ENCODE measurements around the gene ERMAP.

The ERMAP gene

DNA sequence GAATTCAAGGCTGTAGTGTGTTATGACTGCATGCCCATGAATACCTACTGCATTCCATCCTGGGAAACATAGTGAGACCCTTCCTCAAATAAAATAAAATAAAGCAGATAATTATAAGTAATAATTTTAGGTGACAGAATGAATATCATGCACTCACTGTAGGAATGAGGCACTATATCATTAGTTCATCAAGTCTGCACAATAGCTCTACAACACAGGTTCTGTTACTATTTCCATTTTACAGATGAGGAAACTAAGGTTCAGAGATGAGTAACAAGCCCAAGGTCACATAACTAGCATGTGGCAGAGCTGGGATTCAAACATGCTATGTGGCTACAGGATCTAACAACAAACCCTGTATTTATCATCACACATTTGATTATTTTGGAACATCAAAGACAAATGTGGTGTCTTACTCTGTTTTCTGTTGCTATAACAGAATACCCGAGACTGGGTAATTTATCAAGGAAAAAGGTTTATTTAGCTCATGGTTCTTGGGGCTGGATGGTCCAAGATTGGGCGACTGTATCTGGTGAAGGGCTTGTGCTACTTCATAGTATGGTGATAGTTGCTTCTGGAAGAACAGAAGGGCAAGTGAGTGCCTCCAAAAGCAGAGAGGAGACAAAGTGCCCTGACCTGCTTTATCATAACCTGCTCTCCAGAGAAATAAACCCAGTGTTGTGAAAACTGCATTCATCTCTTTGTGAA, 24.7 kb downstream of the ERMAP start:
- TF ChIP-seq, protein P1, sequence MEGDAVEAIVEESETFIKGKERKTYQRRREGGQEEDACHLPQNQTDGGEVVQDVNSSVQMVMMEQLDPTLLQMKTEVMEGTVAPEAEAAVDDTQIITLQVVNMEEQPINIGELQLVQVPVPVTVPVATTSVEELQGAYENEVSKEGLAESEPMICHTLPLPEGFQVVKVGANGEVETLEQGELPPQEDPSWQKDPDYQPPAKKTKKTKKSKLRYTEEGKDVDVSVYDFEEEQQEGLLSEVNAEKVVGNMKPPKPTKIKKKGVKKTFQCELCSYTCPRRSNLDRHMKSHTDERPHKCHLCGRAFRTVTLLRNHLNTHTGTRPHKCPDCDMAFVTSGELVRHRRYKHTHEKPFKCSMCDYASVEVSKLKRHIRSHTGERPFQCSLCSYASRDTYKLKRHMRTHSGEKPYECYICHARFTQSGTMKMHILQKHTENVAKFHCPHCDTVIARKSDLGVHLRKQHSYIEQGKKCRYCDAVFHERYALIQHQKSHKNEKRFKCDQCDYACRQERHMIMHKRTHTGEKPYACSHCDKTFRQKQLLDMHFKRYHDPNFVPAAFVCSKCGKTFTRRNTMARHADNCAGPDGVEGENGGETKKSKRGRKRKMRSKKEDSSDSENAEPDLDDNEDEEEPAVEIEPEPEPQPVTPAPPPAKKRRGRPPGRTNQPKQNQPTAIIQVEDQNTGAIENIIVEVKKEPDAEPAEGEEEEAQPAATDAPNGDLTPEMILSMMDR (conservative IDR thresholded peaks at IDR 0.05; ENCODE audit: low read length), result no peak
- H3K4me3 ChIP-seq (ENCODE audit: low read length), result no peak overlapping the region
- no peak for DNase-seq (ENCODE audit: low read depth)

DNA sequence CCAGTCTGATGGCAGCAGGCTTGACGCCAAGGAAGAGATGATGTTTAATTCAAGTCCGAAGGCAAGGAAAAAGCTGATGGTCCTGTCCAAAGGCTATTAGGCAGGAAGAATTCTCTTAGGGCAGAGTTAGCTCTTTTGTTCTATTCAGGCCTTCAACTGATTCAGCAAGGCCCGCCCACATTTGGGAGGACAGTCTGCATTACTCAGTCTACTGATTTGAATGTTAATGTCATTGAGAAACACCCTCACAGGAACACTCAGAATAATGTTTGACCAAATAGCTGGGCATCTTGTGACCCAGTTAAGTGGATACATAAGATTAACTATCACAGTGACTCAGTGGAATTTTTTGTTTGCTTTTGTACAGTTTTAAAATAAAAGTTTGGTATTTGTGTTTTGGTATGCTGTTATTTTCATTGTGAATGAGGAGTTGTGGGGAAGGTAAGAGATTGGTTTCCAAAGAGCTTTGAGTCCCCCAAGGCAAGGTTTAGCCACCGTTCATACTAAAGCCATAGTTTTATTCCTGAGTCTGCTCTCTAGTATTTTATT, 27.7 kb downstream of the ERMAP start:
- TF ChIP-seq, protein P1 (conservative IDR thresholded peaks at IDR 0.05; ENCODE audit: low read length), result no peak
- no peak overlapping the region for H3K4me3 ChIP-seq (ENCODE audit: low read length)
- DNase-seq (ENCODE audit: low read depth), result peak; percentile 20

DNA sequence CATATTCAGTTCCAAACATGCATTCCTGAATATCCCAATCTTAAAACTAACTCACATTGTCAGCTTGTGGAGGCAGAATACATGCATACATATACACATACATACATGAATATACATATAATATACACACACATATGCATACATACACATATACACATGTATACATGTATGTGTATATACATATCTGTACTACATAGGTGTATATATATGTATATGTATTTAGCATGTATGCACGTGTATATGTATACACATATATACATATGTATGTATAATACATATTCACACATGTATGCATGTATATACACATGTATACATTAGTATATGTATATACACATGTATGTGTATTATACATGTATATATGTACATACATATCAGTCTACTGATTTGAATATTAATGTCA, 28.3 kb downstream of the ERMAP start:
- no peak for DNase-seq (ENCODE audit: low read depth)
- H3K4me3 ChIP-seq (ENCODE audit: low read length), result no peak overlapping the region
- TF ChIP-seq, protein P1 (conservative IDR thresholded peaks at IDR 0.05; ENCODE audit: low read length), result no peak

DNA sequence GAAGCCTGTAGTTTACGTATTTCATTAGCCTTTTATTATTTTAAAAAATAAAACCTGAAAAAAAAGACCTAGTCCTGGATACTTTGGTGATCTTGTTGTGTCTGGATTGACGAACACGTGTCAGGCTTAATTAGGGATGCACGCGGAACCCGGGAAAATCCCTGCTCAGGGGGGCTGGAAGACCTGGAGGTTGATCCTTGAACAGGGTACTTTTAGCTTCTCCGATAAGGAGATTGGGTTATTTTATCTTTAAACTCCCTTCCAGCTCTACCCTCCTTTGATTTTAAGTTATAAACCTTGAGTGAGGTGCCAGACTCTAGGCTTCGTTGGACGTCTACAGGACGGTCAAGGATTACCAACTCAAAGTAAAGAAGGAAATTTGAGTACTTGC, 28.9 kb downstream of the ERMAP start:
- TF ChIP-seq, protein P1 (conservative IDR thresholded peaks at IDR 0.05; ENCODE audit: low read length), result no peak
- H3K4me3 ChIP-seq (ENCODE audit: low read length), result peak overlapping the region; percentile 90
- no peak for DNase-seq (ENCODE audit: low read depth)

DNA sequence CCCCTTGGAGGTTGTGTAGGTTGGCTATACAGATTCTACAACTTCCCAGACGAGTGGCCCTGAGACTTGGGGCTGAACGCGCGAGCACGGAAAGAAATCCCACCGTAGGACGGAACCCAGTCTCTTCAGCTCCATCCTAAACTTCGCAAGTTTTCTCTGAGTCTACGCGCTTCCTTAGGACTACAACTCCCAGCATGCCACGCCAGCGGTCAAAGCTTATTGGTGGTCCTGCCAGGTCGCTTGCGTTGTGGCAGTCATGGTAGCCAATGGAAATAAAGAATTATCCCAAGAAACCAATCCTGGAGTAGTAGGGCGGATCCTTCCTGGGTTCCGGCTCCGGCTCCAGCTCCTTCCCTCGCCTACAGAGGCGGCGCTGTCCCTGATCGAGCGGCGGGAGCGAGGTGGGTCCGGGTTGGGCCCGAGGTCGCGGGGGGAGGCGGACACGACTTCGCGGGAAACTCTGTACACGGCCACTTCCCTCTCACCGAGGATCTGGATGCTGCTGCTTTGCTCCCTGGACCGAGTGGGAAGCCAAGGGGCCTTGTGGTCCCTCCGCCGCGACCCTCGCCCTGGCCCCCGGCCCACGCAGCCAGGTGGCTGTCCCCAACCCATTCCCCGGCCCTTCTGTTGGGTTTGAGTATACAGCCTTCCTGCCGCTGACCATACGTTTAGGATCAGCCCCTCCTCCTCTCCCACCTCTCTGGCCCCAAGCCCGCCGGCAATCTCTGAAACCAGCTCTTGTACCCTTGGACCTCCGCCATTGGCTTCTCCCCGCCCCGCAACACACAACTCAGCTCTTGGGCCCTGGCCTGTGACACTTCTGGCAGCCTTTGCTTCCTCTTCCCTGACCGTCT, 29.6 kb downstream of the ERMAP start, which contains the start of gene ZNF691:
Gene ZNF691, plus strand, starts transcription at position 357 of the 854 bp plus-strand sequence. CDS start 3,046 bp downstream, outside the sequence.
- peak within 1 kb of the TSS; percentile 90 for H3K4me3 ChIP-seq (ENCODE audit: low read length)
- TF ChIP-seq, protein P1 (conservative IDR thresholded peaks at IDR 0.05; ENCODE audit: low read length), result peak; percentile 50
- DNase-seq (ENCODE audit: low read depth), result peak; percentile 97

DNA sequence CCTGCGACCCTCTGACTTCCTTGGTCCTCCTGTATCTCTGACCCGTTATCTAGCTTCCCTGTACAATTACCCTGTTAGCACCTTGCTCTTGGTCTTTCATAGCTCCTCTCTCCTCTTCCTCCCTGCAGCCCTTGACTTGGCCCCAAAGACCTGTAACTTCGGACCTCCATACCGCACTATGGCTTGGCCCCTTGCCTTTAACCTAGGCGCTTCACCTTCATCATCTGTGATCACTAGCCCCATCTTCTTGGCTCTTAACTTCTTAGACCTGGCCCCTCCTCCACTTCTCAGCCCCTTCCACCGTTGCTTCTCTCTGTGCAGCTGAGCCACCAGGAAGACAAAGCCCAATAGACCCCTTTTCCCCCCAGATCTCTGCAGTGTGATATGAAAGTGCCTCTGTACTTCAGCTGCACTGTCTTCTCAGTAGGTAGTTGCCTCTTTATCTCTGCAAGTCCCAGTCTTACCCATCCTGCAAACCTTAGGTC, 30.2 kb downstream of the ERMAP start:
- DNase-seq (ENCODE audit: low read depth), result no peak
- H3K4me3 ChIP-seq (ENCODE audit: low read length), result peak overlapping the region; percentile 90
- TF ChIP-seq, protein P1 (conservative IDR thresholded peaks at IDR 0.05; ENCODE audit: low read length), result no peak
